Hepatocyte (in vitro differentiated cells): ENCODE data around the gene ADNP2. TPM values are rescaled to one million over a fixed set of nuclear protein-coding genes. Genes with fewer than 3 reads are reported as not detected.

Source experiments
- DNase-seq: peaks from one replicate; pipeline ENCODE4 v3.0.0-alpha.2; 2016; ENCODE audit warnings: low spot score
- H2AFZ ChIP-seq: fragments of 200-600 bp; sonication (generic); 2 replicates; pipeline ENCODE4 v1.6.0; 2016; ENCODE audit warnings: antibody characterized with exemption, mild to moderate bottlenecking
- H3K27ac ChIP-seq: fragments of 200-600 bp; sonication (generic); 2 replicates; pipeline ENCODE4 v1.5.1; 2016; ENCODE audit warnings: mild to moderate bottlenecking
- H3K27me3 ChIP-seq: fragments of 200-600 bp; sonication (generic); 2 replicates; pipeline ENCODE4 v1.6.1; 2016
- H3K36me3 ChIP-seq: fragments of 200-600 bp; sonication (generic); replicated peaks from 2 replicates; pipeline ENCODE4 v1.5.1; 2016; ENCODE audit warnings: low read depth; ENCODE audit not compliant: insufficient read depth
- H3K4me1 ChIP-seq: fragments of 200-600 bp; sonication (generic); 2 replicates; pipeline ENCODE4 v1.5.1; 2016; ENCODE audit warnings: mild to moderate bottlenecking, moderate library complexity; ENCODE audit not compliant: insufficient read depth
- H3K4me2 ChIP-seq: fragments of 200-600 bp; sonication (generic); 2 replicates; pipeline ENCODE4 v1.6.0; 2016
- H3K4me3 ChIP-seq: fragments of 200-600 bp; sonication (generic); 2 replicates; pipeline ENCODE4 v1.5.1; 2016; ENCODE audit warnings: mild to moderate bottlenecking
- H3K79me2 ChIP-seq: fragments of 200-600 bp; sonication (generic); 2 replicates; pipeline ENCODE4 v1.6.0; 2017; ENCODE audit warnings: mild to moderate bottlenecking
- H3K9me2 ChIP-seq: fragments of 200-600 bp; sonication (generic); replicated peaks from 2 replicates; pipeline ENCODE4 v1.6.0; 2017; ENCODE audit warnings: mild to moderate bottlenecking; ENCODE audit not compliant: insufficient read depth
- H3K9me3 ChIP-seq: fragments of 200-600 bp; sonication (generic); 2 replicates; pipeline ENCODE4 v1.5.1; 2016; ENCODE audit warnings: low read depth, mild to moderate bottlenecking
- H4K20me1 ChIP-seq: fragments of 200-600 bp; sonication (generic); 2 replicates; pipeline ENCODE4 v1.6.0; 2016; ENCODE audit warnings: mild to moderate bottlenecking; ENCODE audit not compliant: insufficient read depth, poor library complexity, severe bottlenecking
- CTCF ChIP-seq: fragments of 200-600 bp; sonication (generic); IDR thresholded peaks from 2 replicates; pipeline ENCODE4 v1.5.1; 2016; ENCODE audit warnings: antibody characterized with exemption, mild to moderate bottlenecking; ENCODE audit not compliant: poor library complexity
- EZH2 ChIP-seq: fragments of 200-600 bp; sonication (generic); IDR thresholded peaks from 2 replicates; pipeline ENCODE4 v1.6.1; 2016; ENCODE audit warnings: antibody characterized with exemption, mild to moderate bottlenecking, borderline replicate concordance
- EZH2phosphoT487 ChIP-seq: fragments of 200-600 bp; sonication (generic); IDR thresholded peaks from one replicate; pipeline ENCODE4 v1.6.1; 2018; ENCODE audit warnings: antibody characterized with exemption, mild to moderate bottlenecking, low read depth, moderate library complexity; ENCODE audit not compliant: unreplicated experiment, severe bottlenecking
- WGBS: methylation state at CpG from one replicate; pipeline ENCODE4 v1.1.6; 2016; ENCODE audit warnings: low lambda C conversion rate; ENCODE audit errors: missing lambda C conversion rate; 5-methylcytosine and 5-hydroxymethylcytosine counted together
- polyA plus RNA-seq: library from polyadenylated mRNA; unstranded; fragments of >200 nt; fragmentation: Nextera tagmentation; extraction: Ambion mirVana; gene quantifications from 2 replicates; pipeline ENCODE4 v1.2.1, GENCODE V29; 2016
- total RNA-seq: library from RNA; depleted of rRNA; stranded (reverse); fragments of >200 nt; gene quantifications from 2 replicates; pipeline ENCODE4 v1.2.3, GENCODE V29; 2014

Gene ADNP2
- total and polyA plus RNA-seq, 2 experiments from 2014 or later, result 5.3 to 19.8 TPM

DNA sequence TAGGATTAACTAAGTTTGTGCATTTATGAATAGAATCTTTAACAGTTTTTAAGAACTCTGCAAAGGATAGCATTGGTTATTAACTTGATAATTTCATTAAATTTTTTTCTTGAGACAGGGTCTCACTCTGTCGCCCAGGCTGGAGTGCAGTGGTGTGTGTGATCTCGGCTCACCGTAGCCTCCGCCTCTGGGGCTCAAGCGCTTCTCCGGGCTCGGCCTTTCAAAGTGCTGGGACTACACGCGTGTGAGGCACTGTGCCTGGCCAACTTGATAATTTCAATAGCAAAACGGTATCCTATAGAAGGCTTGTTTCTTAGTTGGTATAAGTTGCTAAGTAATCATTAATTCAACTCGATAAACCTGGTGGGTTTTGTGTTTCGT, 38.0 kb downstream of the ADNP2 start:
- TF ChIP-seq CTCF, result no peak
- no peak for TF ChIP-seq EZH2
- no peak for TF ChIP-seq EZH2phosphoT487
- H3K9me2 ChIP-seq, result no peaks in the 10 kb centered on the region
- H3K27ac ChIP-seq, result no peak overlapping the region
- no peak overlapping the region for H3K4me2 ChIP-seq
- H2AFZ ChIP-seq, result no peak overlapping the region
- H3K79me2 ChIP-seq, result no peaks in the 10 kb centered on the region
- H3K9me3 ChIP-seq, result no peaks in the 10 kb centered on the region
- WGBS, result 94% methylated on average over 12 of the region's 12 CpGs
- peaks cover 13% of the 10 kb centered on the region for H3K4me1 ChIP-seq
- no peaks in the 10 kb centered on the region for H3K27me3 ChIP-seq
- no peak for DNase-seq
- H3K4me3 ChIP-seq, result no peak overlapping the region
- H3K36me3 ChIP-seq, result no peaks in the 10 kb centered on the region
- H4K20me1 ChIP-seq, result no peaks in the 10 kb centered on the region

DNA sequence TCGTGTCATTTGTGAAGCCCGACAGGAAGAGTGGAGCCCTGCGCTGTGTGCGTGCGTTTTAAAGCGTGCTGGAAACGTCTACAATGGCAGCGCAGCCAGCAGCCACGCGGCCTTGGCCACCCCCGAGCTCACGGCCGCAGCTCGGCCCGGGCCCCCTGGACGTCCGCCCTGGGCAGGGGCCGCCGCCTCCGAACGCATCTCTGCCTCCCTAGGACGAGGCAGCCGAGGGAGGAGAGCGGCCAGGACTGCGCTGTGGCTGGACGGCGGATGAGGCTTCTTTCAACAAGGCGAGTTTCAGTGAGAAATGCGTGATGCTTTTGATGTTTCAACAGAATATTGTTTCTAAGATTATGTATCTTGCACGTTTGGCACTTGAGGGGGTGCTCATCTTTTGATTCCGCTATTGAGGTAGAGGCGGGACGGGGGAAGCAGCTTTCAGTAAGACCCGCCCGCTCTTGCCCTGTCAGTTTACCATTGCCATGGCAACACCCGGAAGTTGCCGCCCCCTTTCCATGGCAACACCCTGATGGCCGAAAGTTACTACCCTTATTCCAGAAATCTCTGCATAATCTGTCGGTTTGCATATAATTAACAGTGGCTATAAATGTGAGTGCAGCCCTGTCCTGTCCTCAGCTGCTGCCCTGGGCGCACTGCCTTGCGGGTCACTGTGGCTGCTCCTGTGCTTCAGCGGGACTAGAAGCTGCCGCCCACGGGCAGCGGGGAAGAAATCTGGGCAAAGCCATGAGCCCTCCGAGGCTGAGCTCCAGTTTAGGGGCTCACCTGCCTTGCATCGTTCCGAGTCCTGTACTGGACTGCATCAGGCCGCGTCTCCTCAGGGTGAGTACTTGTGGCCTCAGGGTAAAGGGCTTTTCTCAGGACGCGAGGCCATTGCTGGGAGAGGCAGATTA, 38.6 kb downstream of the ADNP2 start:
- DNase-seq, result no peak
- H3K4me3 ChIP-seq, result no peak overlapping the region
- H3K4me2 ChIP-seq, result no peak overlapping the region
- TF ChIP-seq EZH2 (no peak), CTCF (no peak), EZH2phosphoT487 (no peak)
- H3K27ac ChIP-seq, result no peak overlapping the region
- no peak overlapping the region for H2AFZ ChIP-seq
- H3K9me3 ChIP-seq, result no peaks in the 10 kb centered on the region
- no peaks in the 10 kb centered on the region for H3K9me2 ChIP-seq
- no peaks in the 10 kb centered on the region for H3K36me3 ChIP-seq
- H3K79me2 ChIP-seq, result no peaks in the 10 kb centered on the region
- H3K4me1 ChIP-seq, result peaks cover 13% of the 10 kb centered on the region
- 95% methylated on average over 52 of the region's 52 CpGs for WGBS
- no peaks in the 10 kb centered on the region for H3K27me3 ChIP-seq
- no peaks in the 10 kb centered on the region for H4K20me1 ChIP-seq

- 96% methylated on average over 34 of the region's 34 CpGs for WGBS
- no peak for DNase-seq
- Histone ChIP-seq H3K36me3 (no peaks in the 10 kb centered on the region), H2AFZ (no peak overlapping the region), H3K27ac (no peak overlapping the region), H3K4me3 (no peak overlapping the region), H3K4me1 (peaks cover 9% of the 10 kb centered on the region), H3K79me2 (no peaks in the 10 kb centered on the region), H3K9me3 (no peaks in the 10 kb centered on the region), H3K27me3 (no peaks in the 10 kb centered on the region), H3K9me2 (no peaks in the 10 kb centered on the region), H4K20me1 (no peaks in the 10 kb centered on the region), H3K4me2 (no peak overlapping the region)
- TF ChIP-seq CTCF (no peak), EZH2phosphoT487 (no peak), EZH2 (no peak)
Observed at GRCh38 chr18:80148326-80149199, 39.5 kb downstream of the ADNP2 start.
